ENCODE results near the gene PRKAG2.
"Not testable (repeated sequence)": the region's sequence is repeated elsewhere in the genome, so short reads cannot be mapped to it uniquely, and the experiment has no call there.

The PRKAG2 gene

GRCh38 chr7:151754142-151754590, 122.7 kb downstream of the PRKAG2 start:
- DNase-seq (peak; percentile 40), ATAC-seq (no peak)
- Mint-ChIP-seq H3K4me3 (no peak overlapping the region), H3K27ac (no peak overlapping the region), H3K4me1 (peaks cover 20% of the 10 kb centered on the region), H3K9me3 (no peaks in the 10 kb centered on the region), H3K36me3 (ENCODE audit: low read depth) (no peaks in the 10 kb centered on the region), H3K27me3 (no peaks in the 10 kb centered on the region)

GRCh38 chr7:151752816-151753595, 123.9 kb downstream of the PRKAG2 start:
- Mint-ChIP-seq H3K36me3 (ENCODE audit: low read depth) (no peaks in the 10 kb centered on the region), H3K4me1 (peaks cover 20% of the 10 kb centered on the region), H3K27me3 (no peaks in the 10 kb centered on the region), H3K9me3 (no peaks in the 10 kb centered on the region), H3K27ac (no peak overlapping the region), H3K4me3 (no peak overlapping the region)
- DNase-seq (no peak), ATAC-seq (no peak)

- no peak for DNase-seq
- Mint-ChIP-seq H3K36me3 (ENCODE audit: low read depth) (no peaks in the 10 kb centered on the region), H3K9me3 (no peaks in the 10 kb centered on the region), H3K4me1 (peaks cover 20% of the 10 kb centered on the region), H3K27me3 (no peaks in the 10 kb centered on the region), H3K27ac (no peak overlapping the region), H3K4me3 (no peak overlapping the region)
- no peak for ATAC-seq
These were observed 124.9 kb downstream of the PRKAG2 start for GRCh38 chr7:151752037-151752436.

DNA sequence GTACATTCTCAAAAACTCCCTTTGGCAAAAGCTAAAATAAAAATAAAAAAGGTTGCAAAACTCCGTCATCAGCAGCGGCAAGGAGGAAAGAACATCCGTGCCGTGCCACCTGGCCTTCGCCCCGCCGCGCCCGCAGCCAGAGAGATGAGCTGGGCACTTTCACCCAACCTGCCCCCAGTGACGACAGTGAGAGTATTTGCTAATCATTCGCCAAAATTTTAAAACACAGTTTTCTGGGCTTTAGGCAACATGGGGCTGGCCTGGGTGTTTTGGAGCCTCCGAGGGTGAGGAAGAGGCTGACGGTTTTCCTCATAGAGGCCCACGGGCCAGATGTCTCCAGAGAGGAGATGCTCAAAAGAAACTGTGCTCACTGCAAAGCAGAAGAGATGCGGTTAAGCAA, 128.2 kb downstream of the PRKAG2 start:
- DNase-seq (no peak), ATAC-seq (no peak)
- H3K27ac Mint-ChIP-seq = no peak overlapping the region
- no peaks in the 10 kb centered on the region for H3K9me3 Mint-ChIP-seq
- H3K4me3 Mint-ChIP-seq = no peak overlapping the region
- H3K4me1 Mint-ChIP-seq = peaks cover 24% of the 10 kb centered on the region
- no peaks in the 10 kb centered on the region for H3K27me3 Mint-ChIP-seq
- H3K36me3 Mint-ChIP-seq (ENCODE audit: low read depth) = no peaks in the 10 kb centered on the region

GRCh38 chr7:151748021-151748420, 128.9 kb downstream of the PRKAG2 start:
- H3K27me3 Mint-ChIP-seq; H3K9me3 Mint-ChIP-seq; H3K4me3 Mint-ChIP-seq; ATAC-seq; H3K27ac Mint-ChIP-seq; DNase-seq; H3K36me3 Mint-ChIP-seq (ENCODE audit: low read depth): not testable (repeated sequence)
- peaks cover 31% of the 10 kb centered on the region for H3K4me1 Mint-ChIP-seq

DNA sequence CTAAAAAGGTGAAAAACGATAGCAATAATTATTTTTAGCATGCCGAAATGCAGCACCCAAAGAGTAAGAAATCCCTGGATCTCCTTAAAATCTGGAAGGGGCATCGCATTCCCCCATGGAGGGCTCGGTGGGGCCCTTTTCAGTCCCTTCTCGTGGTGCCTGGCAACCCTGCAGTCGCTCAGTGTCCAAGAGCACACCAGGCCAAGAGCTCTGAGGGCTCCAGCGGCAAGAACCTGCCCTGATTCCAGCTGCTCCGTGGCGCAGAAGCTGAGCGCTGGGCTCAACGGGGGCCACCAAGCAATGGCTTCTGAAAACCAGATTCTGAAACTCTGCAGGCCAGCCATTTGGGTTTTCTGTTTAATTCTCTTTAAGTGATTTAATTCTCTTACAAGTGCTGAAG, 131.2 kb downstream of the PRKAG2 start:
- no peaks in the 10 kb centered on the region for H3K36me3 Mint-ChIP-seq (ENCODE audit: low read depth)
- DNase-seq = no peak
- no peak for ATAC-seq
- H3K4me3 Mint-ChIP-seq = peak overlapping the region; percentile 42
- H3K27me3 Mint-ChIP-seq = no peaks in the 10 kb centered on the region
- H3K9me3 Mint-ChIP-seq = no peaks in the 10 kb centered on the region
- peak overlapping the region; percentile 76 for H3K27ac Mint-ChIP-seq
- peaks cover 38% of the 10 kb centered on the region for H3K4me1 Mint-ChIP-seq

GRCh38 chr7:151744656-151745638, 132.0 kb downstream of the PRKAG2 start:
- Mint-ChIP-seq H3K4me1 (peaks cover 38% of the 10 kb centered on the region), H3K27ac (peak overlapping the region; percentile 76), H3K9me3 (no peaks in the 10 kb centered on the region), H3K27me3 (no peaks in the 10 kb centered on the region), H3K36me3 (ENCODE audit: low read depth) (no peaks in the 10 kb centered on the region), H3K4me3 (peak overlapping the region; percentile 42)
- DNase-seq = peak; percentile 72
- peak; percentile 98 for ATAC-seq

DNA sequence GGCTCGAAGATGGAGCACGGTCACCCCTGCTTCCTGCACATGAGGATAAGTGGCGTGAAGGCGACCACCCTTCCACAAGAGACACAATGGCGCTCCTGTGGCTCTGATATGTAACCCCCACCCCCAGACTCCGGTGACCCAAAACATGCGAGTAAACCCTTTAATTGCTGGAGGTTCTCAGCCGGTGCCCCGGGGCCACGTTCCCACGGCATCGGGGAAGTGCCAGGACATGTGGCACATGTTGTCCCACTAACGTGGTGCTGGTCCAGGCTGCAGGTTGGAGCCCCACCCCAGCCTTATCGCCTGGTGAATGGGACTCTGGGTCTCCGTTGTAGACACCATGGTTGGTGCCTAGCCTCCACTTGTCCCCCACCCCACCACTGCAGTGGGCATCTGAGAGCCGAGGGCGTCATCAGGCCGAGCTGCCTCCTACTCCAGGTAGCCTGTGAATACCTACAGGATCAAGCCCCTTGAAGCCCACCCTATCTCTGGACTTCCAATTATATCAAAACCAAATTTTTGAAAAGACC, 132.8 kb downstream of the PRKAG2 start:
- H3K4me3 Mint-ChIP-seq = no peak overlapping the region
- no peak for DNase-seq
- H3K27ac Mint-ChIP-seq = no peak overlapping the region
- H3K4me1 Mint-ChIP-seq = peaks cover 38% of the 10 kb centered on the region
- H3K27me3 Mint-ChIP-seq = no peaks in the 10 kb centered on the region
- no peak for ATAC-seq
- H3K36me3 Mint-ChIP-seq (ENCODE audit: low read depth) = no peaks in the 10 kb centered on the region
- H3K9me3 Mint-ChIP-seq = no peaks in the 10 kb centered on the region

DNA sequence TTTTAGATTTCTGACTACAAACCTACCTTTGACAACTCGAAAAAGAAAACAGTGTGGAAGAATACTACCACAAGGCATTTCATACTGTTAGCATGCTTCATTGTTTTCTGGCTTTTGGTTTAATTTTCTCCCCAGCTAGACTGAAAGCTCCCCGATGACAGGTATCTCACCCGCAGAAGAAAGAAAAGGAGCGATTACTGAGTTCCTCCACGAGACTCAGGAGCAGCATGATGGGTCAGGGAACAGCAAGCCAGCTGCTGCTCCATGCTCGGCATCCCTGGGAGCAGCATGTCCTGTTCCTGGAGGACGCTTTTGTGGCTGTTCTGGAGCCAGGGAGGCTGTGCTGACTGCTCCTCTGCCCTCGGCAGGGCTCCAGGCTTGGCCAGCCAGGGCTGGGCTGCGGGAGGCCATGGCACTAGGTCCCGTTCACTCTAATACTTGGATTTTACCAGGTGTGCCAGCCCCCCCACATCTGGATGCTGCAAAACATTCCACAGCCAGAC, 133.4 kb downstream of the PRKAG2 start:
- no peaks in the 10 kb centered on the region for H3K27me3 Mint-ChIP-seq
- peaks cover 2% of the 10 kb centered on the region for H3K36me3 Mint-ChIP-seq (ENCODE audit: low read depth)
- H3K4me3 Mint-ChIP-seq = peak overlapping the region; percentile 37
- H3K4me1 Mint-ChIP-seq = peaks cover 38% of the 10 kb centered on the region
- H3K27ac Mint-ChIP-seq = peak overlapping the region; percentile 56
- ATAC-seq (no peak), DNase-seq (no peak)
- H3K9me3 Mint-ChIP-seq = no peaks in the 10 kb centered on the region

GRCh38 chr7:151742713-151743480, 134.0 kb downstream of the PRKAG2 start:
- Mint-ChIP-seq H3K27me3 (no peaks in the 10 kb centered on the region), H3K4me1 (peaks cover 38% of the 10 kb centered on the region), H3K27ac (peak overlapping the region; percentile 56), H3K36me3 (ENCODE audit: low read depth) (peaks cover 2% of the 10 kb centered on the region), H3K4me3 (peak overlapping the region; percentile 37), H3K9me3 (no peaks in the 10 kb centered on the region)
- DNase-seq = peak; percentile 23
- ATAC-seq = no peak

- ATAC-seq = no peak
- Mint-ChIP-seq H3K9me3 (no peaks in the 10 kb centered on the region), H3K4me1 (peaks cover 36% of the 10 kb centered on the region), H3K4me3 (no peak overlapping the region), H3K27ac (no peak overlapping the region), H3K36me3 (ENCODE audit: low read depth) (peaks cover 2% of the 10 kb centered on the region), H3K27me3 (no peaks in the 10 kb centered on the region)
- DNase-seq = no peak
These were observed 135.3 kb downstream of the PRKAG2 start for GRCh38 chr7:151741585-151741984.

DNA sequence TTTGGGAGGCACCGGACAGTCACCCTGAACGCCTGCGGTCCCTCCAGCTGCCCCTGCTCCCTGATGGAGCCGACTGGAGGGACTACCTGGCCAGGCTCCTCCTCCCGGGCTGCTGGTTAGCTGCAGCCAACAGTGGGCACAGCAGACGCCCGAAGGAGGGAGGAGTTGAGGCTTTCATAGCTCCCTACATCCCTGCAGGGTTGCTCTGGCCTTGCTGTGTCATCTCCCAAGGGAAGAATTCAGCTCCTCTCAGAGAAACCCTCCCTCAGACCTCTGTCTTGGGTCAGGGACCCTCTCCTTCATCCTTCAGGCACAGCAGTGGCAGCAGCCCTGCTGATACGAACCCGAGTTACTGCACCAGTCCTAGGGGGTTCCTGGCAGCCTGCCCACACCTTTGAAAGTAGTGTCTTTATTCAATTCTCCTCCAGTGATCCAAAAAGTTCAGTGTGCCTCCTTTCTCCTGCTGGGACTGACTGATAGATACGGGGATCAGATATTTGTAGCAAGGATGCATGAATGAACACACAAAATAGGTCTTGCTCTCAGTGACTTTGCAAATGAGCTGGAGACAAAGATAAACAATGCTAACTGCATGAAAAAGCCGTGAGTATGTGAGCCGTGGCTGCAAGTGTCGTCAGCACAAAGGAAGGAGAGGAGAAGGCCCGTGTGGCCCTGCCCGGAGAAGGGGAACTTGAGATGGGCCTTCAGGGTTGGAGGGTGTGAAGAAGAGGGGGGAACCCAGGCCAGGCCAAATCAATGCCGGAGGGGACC, 136.6 kb downstream of the PRKAG2 start:
- Mint-ChIP-seq H3K9me3 (no peaks in the 10 kb centered on the region), H3K4me1 (peaks cover 36% of the 10 kb centered on the region), H3K4me3 (no peak overlapping the region), H3K27ac (no peak overlapping the region), H3K36me3 (ENCODE audit: low read depth) (peaks cover 2% of the 10 kb centered on the region), H3K27me3 (no peaks in the 10 kb centered on the region)
- ATAC-seq (no peak), DNase-seq (no peak)

DNA sequence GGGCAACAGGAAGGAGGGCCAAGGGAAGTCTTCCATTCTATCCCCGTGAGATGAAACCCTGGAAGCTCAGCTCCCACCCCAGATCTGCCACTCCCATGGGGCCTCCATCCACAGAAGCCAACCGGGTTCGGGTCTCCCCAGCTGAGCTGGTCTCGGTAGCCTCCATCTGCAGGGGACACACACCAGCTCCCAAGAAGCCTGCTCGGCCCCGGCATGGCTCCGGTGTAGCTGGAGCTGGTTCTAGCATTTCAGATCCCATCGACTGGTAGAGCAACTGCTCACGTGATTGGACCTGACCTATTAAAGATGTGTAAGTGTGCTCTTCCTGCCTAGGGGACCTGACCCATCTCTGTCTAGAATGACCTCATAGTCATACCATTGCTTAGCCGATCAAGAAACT, 138.0 kb downstream of the PRKAG2 start:
- Mint-ChIP-seq H3K9me3 (no peaks in the 10 kb centered on the region), H3K4me1 (peaks cover 30% of the 10 kb centered on the region), H3K36me3 (ENCODE audit: low read depth) (peaks cover 2% of the 10 kb centered on the region), H3K27ac (no peak overlapping the region), H3K4me3 (no peak overlapping the region), H3K27me3 (no peaks in the 10 kb centered on the region)
- ATAC-seq (no peak), DNase-seq (no peak)
